Neural cell (in vitro differentiated cells): ENCODE data around the gene MYCL. TPM values are rescaled to one million over a fixed set of nuclear protein-coding genes. Genes with fewer than 3 reads are reported as not detected.
A peak's percentile ranks its signal among the peaks of the same experiment; 100 is the strongest.

ENCODE experiments used
- H2AFZ ChIP-seq: fragments of 200-600, 300-800 bp; sonication (generic), shearing (Covaris generic); 2 replicates; pipeline ENCODE4 v1.6.0; 2014; ENCODE audit warnings: low read depth, mild to moderate bottlenecking, antibody characterized with exemption, low read length, moderate library complexity
- H3F3A ChIP-seq: fragments of 200-600 bp; shearing (Covaris generic); 2 replicates; pipeline ENCODE4 v1.6.1; 2016; ENCODE audit warnings: mild to moderate bottlenecking, moderate library complexity, mixed read lengths, antibody characterized with exemption, low read length; ENCODE audit not compliant: insufficient read depth, poor library complexity, severe bottlenecking
- H3K27ac ChIP-seq: fragments of 200-600, 300-800 bp; sonication (generic), shearing (Covaris generic); 2 replicates; pipeline ENCODE4 v1.5.1; 2014; ENCODE audit warnings: mild to moderate bottlenecking, low read length, moderate library complexity
- H3K27me3 ChIP-seq: fragments of 300-800, 200-600 bp; sonication (generic), shearing (Covaris generic); 2 replicates; pipeline ENCODE4 v1.6.0; 2014; ENCODE audit warnings: mild to moderate bottlenecking, low read depth, low read length, moderate library complexity; ENCODE audit not compliant: insufficient read depth
- H3K36me3 ChIP-seq: fragments of 300-800, 200-600 bp; sonication (generic), shearing (Covaris generic); 2 replicates; pipeline ENCODE4 v1.5.1; 2014; ENCODE audit warnings: mild to moderate bottlenecking, antibody characterized with exemption, low read length, moderate library complexity; ENCODE audit not compliant: insufficient read depth
- H3K4me2 ChIP-seq: fragments of 300-800, 200-600 bp; sonication (generic), shearing (Covaris generic); 2 replicates; pipeline ENCODE4 v1.6.0; 2014; ENCODE audit warnings: mild to moderate bottlenecking, low read length
- H3K4me3 ChIP-seq: fragments of 300-800, 200-600 bp; sonication (generic), shearing (Covaris generic); 2 replicates; pipeline ENCODE4 v1.5.1; 2014; ENCODE audit warnings: mild to moderate bottlenecking, low read length, moderate library complexity
- H3K79me2 ChIP-seq: fragments of 200-600 bp; shearing (Covaris generic); replicated peaks from 2 replicates; pipeline ENCODE4 v1.6.0; 2014; ENCODE audit warnings: mild to moderate bottlenecking, low read length, moderate library complexity; ENCODE audit not compliant: insufficient read depth
- H3K9ac ChIP-seq: fragments of 300-800, 200-600 bp; sonication (generic), shearing (Covaris generic); 2 replicates; pipeline ENCODE4 v1.6.1; 2016; ENCODE audit warnings: mild to moderate bottlenecking, low read length, mixed read lengths
- H3K9me2 ChIP-seq: fragments of 200-600 bp; shearing (Covaris generic); 2 replicates; pipeline ENCODE4 v1.6.1; 2016; ENCODE audit warnings: mild to moderate bottlenecking, low read length, mixed read lengths; ENCODE audit not compliant: insufficient read depth
- H3K9me3 ChIP-seq: fragments of 200-600, 300-800 bp; sonication (generic), shearing (Covaris generic); 2 replicates; pipeline ENCODE4 v1.6.1; 2016; ENCODE audit warnings: mild to moderate bottlenecking, mixed run types, low read length, moderate library complexity, mixed read lengths
- H4K20me1 ChIP-seq: fragments of 200-600 bp; shearing (Covaris generic); 2 replicates; pipeline ENCODE4 v1.6.1; 2016; ENCODE audit warnings: mild to moderate bottlenecking, mixed run types; ENCODE audit not compliant: insufficient read depth
- CTCF ChIP-seq: fragments of 450-650 bp; IDR thresholded peaks from 2 replicates; pipeline ENCODE4 v1.5.1; 2014; ENCODE audit warnings: antibody characterized with exemption, mild to moderate bottlenecking, moderate library complexity; ENCODE audit not compliant: poor library complexity, severe bottlenecking
- EP300 ChIP-seq: fragments of 450-650 bp; conservative IDR thresholded peaks from 2 replicates; pipeline ENCODE4 v1.6.1; 2014; ENCODE audit warnings: antibody characterized with exemption, mild to moderate bottlenecking, moderate library complexity; ENCODE audit not compliant: poor library complexity, severe bottlenecking
- EZH2 ChIP-seq: fragments of 200-600, 300-800 bp; shearing (Covaris generic), sonication (generic); IDR thresholded peaks from 2 replicates; pipeline ENCODE4 v1.6.1; 2014; ENCODE audit warnings: antibody characterized with exemption, low read length, borderline replicate concordance, mild to moderate bottlenecking; ENCODE audit not compliant: insufficient read depth, poor library complexity, severe bottlenecking
- MXI1 ChIP-seq: fragments of 450-650 bp; conservative IDR thresholded peaks from 2 replicates; pipeline ENCODE4 v1.6.1; 2014; ENCODE audit warnings: antibody characterized with exemption, mild to moderate bottlenecking; ENCODE audit not compliant: poor library complexity, severe bottlenecking
- POLR2AphosphoS5 ChIP-seq: IDR thresholded peaks from 2 replicates; pipeline ENCODE4 v1.6.1; 2012
- RAD21 ChIP-seq: fragments of 450-650 bp; conservative IDR thresholded peaks from 2 replicates; pipeline ENCODE4 v1.6.1; 2014; ENCODE audit warnings: antibody characterized with exemption, mild to moderate bottlenecking, moderate library complexity
- REST ChIP-seq: IDR thresholded peaks from 2 replicates; pipeline ENCODE4 v1.6.1; 2012; ENCODE audit warnings: borderline replicate concordance
- SMC3 ChIP-seq: fragments of 450-650 bp; conservative IDR thresholded peaks from 2 replicates; pipeline ENCODE4 v1.6.1; 2014; ENCODE audit warnings: antibody characterized with exemption, mild to moderate bottlenecking, moderate library complexity; ENCODE audit not compliant: poor library complexity
- TAF1 ChIP-seq: IDR thresholded peaks from 2 replicates; pipeline ENCODE4 v1.6.1; 2012; ENCODE audit warnings: low read depth
- polyA minus RNA-seq: library from RNA; depleted of rRNA, polyadenylated mRNA; stranded (reverse); fragments of >200 nt; gene quantifications from 2 replicates; pipeline ENCODE4 v1.2.3, GENCODE V29; 2014
- polyA plus RNA-seq: library from polyadenylated mRNA; depleted of rRNA; stranded (reverse); fragments of >200 nt; gene quantifications from 2 replicates; pipeline ENCODE4 v1.2.3, GENCODE V29; 2014

The MYCL gene
- polyA plus RNA-seq (35.2 and 36.3 TPM in 2 replicates), polyA minus RNA-seq (59.2 and 72.6 TPM in 2 replicates)

GRCh38 chr1:39901714-39902459 lies at the start of gene MYCL:
Gene MYCL (minus strand): TSS chr1:39901917. CDS start chr1:39901434, 483 bp downstream.
- H3K9me3 ChIP-seq, result no peaks in the 10 kb centered on the region
- H3K36me3 ChIP-seq, result peaks cover 3% of the 10 kb centered on the region
- H2AFZ ChIP-seq, result peak within 1 kb of the TSS; percentile 54
- peak within 1 kb of the TSS; percentile 68 for H3K27ac ChIP-seq
- TF ChIP-seq CTCF (peak; percentile 90), POLR2AphosphoS5 (peak; percentile 46), MXI1 (peak; percentile 75), TAF1 (peak; percentile 37), REST (peak; percentile 30), EP300 (peak; percentile 35), RAD21 (peak; percentile 83), EZH2 (no peak), SMC3 (peak; percentile 96)
- H3K4me2 ChIP-seq, result peak within 1 kb of the TSS; percentile 72
- no peaks in the 10 kb centered on the region for H4K20me1 ChIP-seq
- H3K27me3 ChIP-seq, result no peaks in the 10 kb centered on the region
- peak within 1 kb of the TSS; percentile 99 for H3K4me3 ChIP-seq
- no peaks in the 10 kb centered on the region for H3K9me2 ChIP-seq
- no peaks in the 10 kb centered on the region for H3F3A ChIP-seq
- H3K79me2 ChIP-seq, result no peaks in the 10 kb centered on the region
- peak within 1 kb of the TSS; percentile 89 for H3K9ac ChIP-seq

- Histone ChIP-seq H3K36me3 (no peaks in the 10 kb centered on the region), H3K9me2 (no peaks in the 10 kb centered on the region), H2AFZ (no peak overlapping the region), H3K79me2 (no peaks in the 10 kb centered on the region), H3K27ac (no peak overlapping the region), H3K4me2 (no peak overlapping the region), H3K27me3 (peaks cover 5% of the 10 kb centered on the region), H3K9me3 (no peaks in the 10 kb centered on the region), H3K9ac (no peak overlapping the region), H4K20me1 (no peaks in the 10 kb centered on the region), H3K4me3 (no peak overlapping the region), H3F3A (no peaks in the 10 kb centered on the region)
- no peak for TF ChIP-seq POLR2AphosphoS5
- no peak for TF ChIP-seq SMC3
- TF ChIP-seq EP300, result no peak
- no peak for TF ChIP-seq RAD21
- TF ChIP-seq REST, result no peak
- TF ChIP-seq CTCF, result no peak
- no peak for TF ChIP-seq MXI1
- no peak for TF ChIP-seq EZH2
- no peak for TF ChIP-seq TAF1
Observed at GRCh38 chr1:39949891-39950290, 48.2 kb upstream of the MYCL start.
